Stimulated activated naive B cell treated with anti-CD40 and anti-IgM and Interleukin-4, amounts not matched to agents 10 μg/mL and 1 μg/mL and 100 μg/mL, for 72 hours (primary cell): ENCODE data around the gene XG.
A peak's percentile ranks its signal among the peaks of the same experiment; 100 is the strongest.
"Not testable (repeated sequence)": the region's sequence is repeated elsewhere in the genome, so short reads cannot be mapped to it uniquely, and the experiment has no call there.

ENCODE experiments used
- ATAC-seq, 2 donors: fragments of 150-1000 bp; cut with Tn5 transposase; replicated peaks; 2 replicates each; pipeline ENCODE4 v1.10.0; 2021; ENCODE audit warnings: moderate library complexity in 1 of 2
- DNase-seq: peaks from one replicate; pipeline ENCODE4 v3.0.0; 2021
- H3K27ac Mint-ChIP-seq: one replicate; pipeline ENCODE4 v1.8.0; 2022; ENCODE audit warnings: mild to moderate bottlenecking, mixed read lengths
- H3K27me3 Mint-ChIP-seq, 2 donors: one replicate each; pipeline ENCODE4 v1.8.0; 2022; ENCODE audit warnings: mixed read lengths in 2 of 2
- H3K36me3 Mint-ChIP-seq, 2 donors: one replicate each; pipeline ENCODE4 v1.8.0; 2022; ENCODE audit warnings: mixed read lengths in 2 of 2, mild to moderate bottlenecking in 1 of 2
- H3K4me1 Mint-ChIP-seq, 2 donors: one replicate each; pipeline ENCODE4 v1.8.0; 2022; ENCODE audit warnings: mixed read lengths in 2 of 2, mild to moderate bottlenecking in 1 of 2
- H3K4me3 Mint-ChIP-seq, 2 donors: one replicate each; pipeline ENCODE4 v1.8.0; 2022; ENCODE audit warnings: mild to moderate bottlenecking in 2 of 2, mixed read lengths in 2 of 2, moderate library complexity in 1 of 2
- H3K9me3 Mint-ChIP-seq, 2 donors: one replicate each; pipeline ENCODE4 v1.8.0; 2022; ENCODE audit warnings: mixed read lengths in 2 of 2, mild to moderate bottlenecking in 1 of 2

Gene XG, protein sequence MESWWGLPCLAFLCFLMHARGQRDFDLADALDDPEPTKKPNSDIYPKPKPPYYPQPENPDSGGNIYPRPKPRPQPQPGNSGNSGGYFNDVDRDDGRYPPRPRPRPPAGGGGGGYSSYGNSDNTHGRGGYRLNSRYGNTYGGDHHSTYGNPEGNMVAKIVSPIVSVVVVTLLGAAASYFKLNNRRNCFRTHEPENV

DNA sequence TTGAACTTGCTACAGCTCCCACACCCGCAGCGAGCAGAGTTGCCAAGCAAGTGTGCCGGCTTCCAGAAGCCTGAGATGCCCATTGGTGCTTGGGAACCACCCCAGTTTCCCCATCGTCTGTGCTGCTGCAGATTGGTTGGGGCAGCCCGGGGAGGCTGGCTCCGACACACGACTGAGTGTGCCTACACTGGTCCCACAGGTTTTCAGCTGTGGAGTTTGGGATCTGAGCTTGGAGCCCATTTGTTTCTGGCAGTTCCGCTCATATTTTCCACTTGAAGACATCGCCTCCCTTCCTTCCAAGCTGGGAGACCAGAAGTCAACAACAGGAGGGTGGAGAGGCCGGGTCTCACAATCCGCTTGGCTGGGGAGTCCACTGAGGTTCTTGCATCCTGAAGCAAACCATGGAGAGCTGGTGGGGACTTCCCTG is at the start of gene XG:
TSS of gene XG (plus strand) at position 167 of the 427 bp plus-strand sequence. CDS start at position 402, 235 bp downstream.
- H3K27ac Mint-ChIP-seq, H3K4me1 Mint-ChIP-seq, DNase-seq: not testable (repeated sequence)

DNA sequence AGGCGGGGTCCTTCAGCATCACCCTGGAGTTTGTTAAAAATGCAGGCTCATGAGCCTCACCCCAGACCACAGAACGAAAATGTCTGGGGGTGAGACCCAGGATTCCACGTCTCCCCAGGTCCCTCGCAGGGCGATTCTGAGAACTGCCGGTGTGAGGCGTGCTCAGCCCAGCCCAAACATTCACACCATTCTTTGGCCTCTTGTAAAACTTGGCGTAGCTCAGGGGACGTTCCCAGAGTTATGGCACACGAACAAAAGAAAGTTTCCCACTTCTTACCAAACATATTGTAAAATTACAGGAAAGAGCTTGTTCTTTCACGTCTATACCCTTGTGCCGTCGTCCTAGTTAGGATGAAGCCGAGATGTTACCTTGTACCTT is 47.9 kb upstream of the XG start:
- no peak overlapping the region for H3K4me3 Mint-ChIP-seq
- no peak overlapping the region for H3K27ac Mint-ChIP-seq
- peaks cover 7% of the 10 kb centered on the region in 2 donors for H3K9me3 Mint-ChIP-seq
- H3K27me3 Mint-ChIP-seq, result no peaks in the 10 kb centered on the region
- peaks cover 50 to 80% of the 10 kb centered on the region in 2 donors for H3K4me1 Mint-ChIP-seq
- peaks cover 10 to 19% of the 10 kb centered on the region in 2 donors for H3K36me3 Mint-ChIP-seq
- DNase-seq (no peak), ATAC-seq (no peak)

More for the DNA sequence above, at the start of gene XG:
- ATAC-seq, H3K9me3 Mint-ChIP-seq, H3K27me3 Mint-ChIP-seq, H3K36me3 Mint-ChIP-seq, H3K4me3 Mint-ChIP-seq: not testable (repeated sequence)

DNA sequence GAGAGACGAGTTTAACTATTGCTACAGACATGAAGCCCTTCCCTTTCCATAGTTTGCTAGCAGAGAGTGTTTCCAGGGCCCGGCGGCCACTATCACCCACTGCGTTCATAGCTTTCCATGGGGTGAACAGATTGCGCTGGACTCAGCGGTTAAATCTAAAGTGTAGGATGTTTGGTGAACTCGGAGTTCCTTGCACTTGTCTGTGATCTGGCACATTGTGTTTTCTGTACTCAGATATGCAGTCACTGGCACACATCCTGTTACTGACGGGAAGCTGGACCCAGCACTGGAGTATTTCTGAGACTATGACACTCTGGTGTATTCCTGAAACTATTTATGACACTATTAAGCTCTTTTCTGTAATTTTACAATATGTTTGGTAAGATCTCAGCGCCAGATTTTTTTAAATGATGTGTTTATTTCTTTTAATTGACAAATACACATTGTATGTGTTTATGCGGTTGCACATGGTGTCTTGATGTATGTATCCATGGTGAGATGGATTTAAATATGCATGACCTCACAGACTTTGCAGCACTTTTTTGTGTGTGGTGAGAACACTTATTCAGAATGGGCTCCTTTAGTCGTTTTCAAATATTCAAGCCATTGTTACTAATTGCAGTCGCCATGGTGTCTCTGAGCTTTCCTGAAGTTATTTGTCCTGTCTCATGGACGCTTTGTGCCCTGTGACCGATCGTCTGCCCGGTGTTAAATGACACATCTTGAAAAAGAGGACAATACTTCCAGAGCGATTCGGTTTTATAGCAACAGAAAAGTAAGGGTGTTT is 46.6 kb upstream of the XG start:
- peaks cover 4 to 12% of the 10 kb centered on the region in 2 donors for H3K36me3 Mint-ChIP-seq
- H3K4me3 Mint-ChIP-seq, result no peak overlapping the region
- H3K27ac Mint-ChIP-seq, result no peak overlapping the region
- no peak for DNase-seq
- ATAC-seq, result no peak
- H3K4me1 Mint-ChIP-seq, result peaks cover 54 to 80% of the 10 kb centered on the region in 2 donors
- H3K27me3 Mint-ChIP-seq, result no peaks in the 10 kb centered on the region
- peaks cover 6% of the 10 kb centered on the region in 2 donors for H3K9me3 Mint-ChIP-seq

DNA sequence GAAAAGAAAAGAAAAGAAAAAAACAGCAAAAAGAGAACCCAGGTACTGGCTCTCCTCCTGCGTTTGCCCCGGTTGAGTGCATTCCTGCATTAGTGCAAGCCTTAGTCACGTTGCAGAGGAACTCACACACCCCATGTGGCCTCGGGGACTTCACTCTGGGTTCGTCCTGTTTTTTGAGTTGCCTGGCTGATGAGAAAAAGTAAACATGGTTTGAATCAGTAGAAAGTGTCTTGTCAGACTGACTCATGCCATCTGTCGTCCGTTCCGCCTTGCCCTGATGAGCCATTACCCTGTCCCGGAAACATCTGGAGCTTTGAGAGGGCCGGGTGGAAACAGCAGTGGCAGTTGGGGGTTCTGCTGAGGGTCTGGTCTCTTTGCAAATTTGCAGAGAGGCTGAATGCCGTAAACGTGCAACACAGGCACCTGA is 44.5 kb upstream of the XG start:
- Mint-ChIP-seq H3K4me1 (peaks cover 37 to 66% of the 10 kb centered on the region in 2 donors), H3K9me3 (no peaks in the 10 kb centered on the region), H3K27ac (peak overlapping the region; percentile 91), H3K4me3 (peak overlapping the region; percentile 47 to 68), H3K27me3 (no peaks in the 10 kb centered on the region), H3K36me3 (peaks cover 0 to 4% of the 10 kb centered on the region in 2 donors)
- ATAC-seq, result peak; percentile 89 to 93
- peak; percentile 75 for DNase-seq

DNA sequence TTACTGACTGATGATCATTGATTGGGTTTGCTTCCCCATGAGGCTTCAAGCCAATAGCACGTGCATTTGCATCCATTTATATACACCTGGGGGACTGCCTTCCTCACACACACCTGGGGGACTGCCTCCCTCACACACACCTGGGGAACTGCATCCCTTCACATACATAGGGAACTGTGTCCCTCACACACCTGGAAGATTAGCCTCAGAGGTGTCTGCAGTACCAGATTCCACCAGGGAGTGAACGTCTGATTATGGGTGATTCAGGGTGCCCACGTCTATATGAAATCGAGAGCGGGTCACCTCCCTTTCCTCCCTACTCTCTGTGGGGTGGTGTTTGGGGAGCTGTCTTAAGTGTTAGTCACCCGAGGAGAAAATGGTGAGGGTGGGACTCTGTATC is 43.8 kb upstream of the XG start:
- Mint-ChIP-seq H3K4me1 (peaks cover 37 to 59% of the 10 kb centered on the region in 2 donors), H3K36me3 (peaks cover 0 to 4% of the 10 kb centered on the region in 2 donors), H3K9me3 (no peaks in the 10 kb centered on the region), H3K27me3 (no peaks in the 10 kb centered on the region), H3K4me3 (peak overlapping the region in 1 of 2 donors; percentile 47), H3K27ac (peak overlapping the region; percentile 91)
- DNase-seq (no peak), ATAC-seq (no peak)

DNA sequence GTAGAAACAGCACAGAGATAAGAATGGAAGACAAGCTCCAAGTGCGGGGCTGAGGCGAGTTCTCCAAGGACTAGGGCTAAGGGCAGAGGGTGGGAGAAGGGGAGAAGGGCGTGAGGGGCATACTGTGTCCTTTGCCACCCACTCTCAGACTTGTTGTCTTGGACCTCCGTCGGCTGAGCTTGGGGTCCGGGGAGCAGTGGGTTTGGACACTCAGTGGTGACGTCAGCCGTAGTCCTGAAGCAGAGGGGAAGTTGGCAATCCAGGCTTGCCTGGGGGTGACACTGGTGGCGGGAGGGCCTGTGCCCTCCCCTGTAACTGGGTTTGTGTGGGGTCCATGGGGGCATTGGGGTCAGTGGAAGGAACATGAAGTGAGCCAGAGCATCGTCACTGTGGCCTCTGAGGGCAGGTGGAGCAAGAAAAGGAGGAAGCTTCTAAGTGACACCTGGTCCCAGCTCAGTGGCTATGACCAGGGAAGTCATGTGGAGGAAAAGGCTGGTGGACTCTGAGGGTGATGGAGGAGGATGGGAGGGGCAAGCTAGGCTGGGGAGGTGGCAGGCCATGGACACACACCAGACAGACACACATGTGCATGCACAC is 43.1 kb upstream of the XG start:
- H3K36me3 Mint-ChIP-seq, result peaks cover 0 to 4% of the 10 kb centered on the region in 2 donors
- H3K27ac Mint-ChIP-seq, result peak overlapping the region; percentile 91
- peak overlapping the region; percentile 23 to 47 for H3K4me3 Mint-ChIP-seq
- H3K9me3 Mint-ChIP-seq, result no peaks in the 10 kb centered on the region
- peaks cover 38 to 59% of the 10 kb centered on the region in 2 donors for H3K4me1 Mint-ChIP-seq
- ATAC-seq (peak; percentile 30 to 31), DNase-seq (no peak)
- H3K27me3 Mint-ChIP-seq, result no peaks in the 10 kb centered on the region

DNA sequence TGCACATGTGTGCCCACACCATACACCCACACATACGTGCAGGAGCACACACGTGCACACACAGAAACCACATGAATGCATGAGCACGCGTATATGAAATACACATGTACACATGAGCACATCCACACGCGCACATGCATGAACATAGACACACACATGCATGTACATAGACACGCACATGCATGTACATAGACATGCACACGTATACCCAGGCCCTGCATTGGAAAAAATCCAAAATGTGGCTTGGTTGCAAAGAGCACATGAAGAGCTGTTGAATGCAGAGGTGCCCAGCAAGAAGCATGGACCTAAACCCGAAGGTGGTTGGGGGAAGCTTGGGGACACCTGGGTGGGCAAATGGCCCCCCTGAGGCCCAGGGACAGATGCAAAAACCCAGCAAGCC is 42.3 kb upstream of the XG start:
- peaks cover 0 to 4% of the 10 kb centered on the region in 2 donors for H3K36me3 Mint-ChIP-seq
- H3K27ac Mint-ChIP-seq, result no peak overlapping the region
- H3K9me3 Mint-ChIP-seq, result no peaks in the 10 kb centered on the region
- H3K27me3 Mint-ChIP-seq, result no peaks in the 10 kb centered on the region
- ATAC-seq, result no peak
- H3K4me1 Mint-ChIP-seq, result peaks cover 39 to 60% of the 10 kb centered on the region in 2 donors
- H3K4me3 Mint-ChIP-seq, result peak overlapping the region; percentile 33 to 71
- no peak for DNase-seq

DNA sequence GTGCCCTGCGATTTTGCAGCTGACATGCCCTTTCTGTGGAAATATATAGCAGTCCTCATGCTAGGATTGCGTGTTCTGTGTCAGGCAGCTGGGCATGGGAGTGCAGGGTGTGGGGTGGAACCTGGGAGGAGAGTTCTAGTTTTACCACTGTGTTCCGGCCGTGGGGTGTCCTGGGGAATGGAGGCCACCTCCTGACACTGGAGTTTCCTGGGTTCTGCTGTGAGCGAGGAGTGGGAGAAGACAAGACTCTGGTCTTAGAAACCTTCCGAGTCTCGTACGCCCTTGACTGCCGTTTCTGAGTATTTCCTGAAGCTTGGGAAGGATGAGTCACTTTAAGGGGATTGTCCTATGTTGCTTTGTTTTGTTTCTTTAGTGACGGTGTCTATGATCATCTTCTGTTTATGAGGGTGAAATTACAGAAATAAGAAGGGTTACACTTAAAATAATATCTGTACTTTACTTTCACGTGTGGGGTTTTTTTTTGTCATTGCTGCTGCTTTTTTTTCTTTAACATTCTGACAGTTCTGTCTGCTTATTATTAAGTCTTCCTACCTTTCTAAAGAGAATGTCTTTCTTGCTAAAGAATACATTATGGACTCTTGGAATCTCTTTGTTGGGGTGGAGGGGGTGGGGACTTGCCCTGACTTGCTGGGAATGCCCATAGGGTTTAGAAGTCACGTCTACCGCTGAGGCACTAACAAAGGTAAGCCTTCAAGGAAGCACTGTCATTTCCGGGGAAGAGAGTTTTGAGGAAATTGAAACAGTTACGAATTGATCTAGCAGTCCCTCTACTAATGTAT is 41.6 kb upstream of the XG start:
- Mint-ChIP-seq H3K9me3 (no peaks in the 10 kb centered on the region), H3K4me3 (peak overlapping the region; percentile 52 to 71), H3K27me3 (no peaks in the 10 kb centered on the region), H3K4me1 (peaks cover 44 to 60% of the 10 kb centered on the region in 2 donors), H3K36me3 (peaks cover 4 to 8% of the 10 kb centered on the region in 2 donors), H3K27ac (peak overlapping the region; percentile 89)
- ATAC-seq (peak; percentile 36 to 48), DNase-seq (no peak)

DNA sequence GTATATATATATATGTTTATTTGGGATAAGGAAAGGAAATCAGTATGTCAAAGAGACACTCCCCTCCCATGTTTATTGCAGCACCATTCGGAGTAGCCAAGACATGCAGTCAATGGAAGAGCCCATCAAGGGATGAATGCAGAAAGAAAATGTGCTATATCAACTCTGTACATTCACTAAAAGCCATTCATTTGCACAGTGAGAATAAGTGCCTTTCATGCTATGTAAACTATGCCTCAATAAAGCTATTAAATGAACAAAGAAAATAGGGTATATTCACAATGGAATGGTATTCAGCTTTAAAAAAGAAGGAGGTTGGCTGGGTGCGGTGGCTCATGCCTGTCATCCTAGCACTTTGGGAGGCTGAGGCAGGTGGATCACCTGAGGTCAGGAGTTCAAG is 40.4 kb upstream of the XG start:
- H3K27me3 Mint-ChIP-seq, result no peaks in the 10 kb centered on the region
- no peak overlapping the region for H3K4me3 Mint-ChIP-seq
- no peaks in the 10 kb centered on the region for H3K9me3 Mint-ChIP-seq
- no peak overlapping the region for H3K27ac Mint-ChIP-seq
- DNase-seq (no peak), ATAC-seq (no peak)
- H3K4me1 Mint-ChIP-seq, result peaks cover 46 to 62% of the 10 kb centered on the region in 2 donors
- peaks cover 8 to 18% of the 10 kb centered on the region in 2 donors for H3K36me3 Mint-ChIP-seq

DNA sequence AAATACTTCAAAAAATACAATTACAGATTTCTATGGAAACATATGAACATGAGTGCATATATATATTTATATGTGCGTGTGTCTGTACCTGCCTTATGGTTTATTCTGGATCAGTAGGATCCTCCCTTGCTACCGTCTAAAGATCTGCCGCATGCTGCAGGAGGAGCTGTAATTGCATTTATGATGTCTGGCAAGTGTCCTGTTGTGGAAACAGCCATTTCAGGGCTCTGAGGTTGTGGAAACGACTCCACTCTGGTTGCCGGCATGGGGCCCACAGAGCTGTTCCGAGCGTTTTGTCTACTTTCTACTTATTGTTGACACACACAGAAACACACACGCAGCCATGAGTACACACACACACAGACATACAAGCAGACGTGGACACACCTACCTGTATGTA is 39.4 kb upstream of the XG start:
- H3K27me3 Mint-ChIP-seq, result no peaks in the 10 kb centered on the region
- peaks cover 13 to 24% of the 10 kb centered on the region in 2 donors for H3K36me3 Mint-ChIP-seq
- H3K4me3 Mint-ChIP-seq, result no peak overlapping the region
- no peak for DNase-seq
- no peak overlapping the region for H3K27ac Mint-ChIP-seq
- peaks cover 39 to 59% of the 10 kb centered on the region in 2 donors for H3K4me1 Mint-ChIP-seq
- no peaks in the 10 kb centered on the region for H3K9me3 Mint-ChIP-seq
- no peak for ATAC-seq

DNA sequence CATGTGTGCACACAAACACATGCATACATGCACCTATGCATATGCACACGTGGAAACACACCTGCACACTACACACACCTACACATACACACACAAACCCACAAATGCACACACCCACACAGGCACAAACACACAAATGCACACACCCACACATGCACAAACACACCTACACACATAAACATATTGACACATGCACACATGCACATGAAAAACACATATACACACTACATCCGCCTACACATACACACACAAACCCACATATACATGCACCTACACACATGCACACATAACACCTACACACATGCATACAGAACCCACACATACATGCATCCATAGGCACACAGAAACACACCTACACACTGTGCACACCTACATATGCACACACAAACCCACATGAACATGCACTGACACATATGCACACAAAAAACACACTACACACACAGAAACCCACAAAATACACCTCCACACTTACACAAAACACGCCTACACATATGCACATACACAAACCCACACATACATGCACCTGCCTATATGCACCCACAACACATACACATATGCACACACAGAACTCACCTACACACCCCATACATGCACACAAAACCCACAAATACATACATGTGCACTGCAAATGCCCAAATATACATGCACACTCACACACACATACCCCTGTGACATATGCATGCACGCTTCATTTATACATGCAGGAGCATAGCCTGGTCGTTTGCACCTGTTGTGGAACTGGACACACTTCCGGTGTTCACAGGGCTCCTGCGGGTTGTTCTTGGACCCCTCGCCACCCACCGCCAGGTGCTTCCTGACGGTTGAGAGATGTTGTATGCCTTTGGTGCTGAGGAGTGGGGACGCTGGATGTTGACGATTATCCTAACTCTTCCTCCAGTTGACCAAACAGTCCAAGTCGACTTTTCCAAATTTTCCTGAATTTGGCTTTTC is 38.7 kb upstream of the XG start:
- peaks cover 19 to 27% of the 10 kb centered on the region in 2 donors for H3K36me3 Mint-ChIP-seq
- H3K27me3 Mint-ChIP-seq, result no peaks in the 10 kb centered on the region
- no peaks in the 10 kb centered on the region for H3K9me3 Mint-ChIP-seq
- ATAC-seq (no peak), DNase-seq (no peak)
- no peak overlapping the region for H3K27ac Mint-ChIP-seq
- H3K4me3 Mint-ChIP-seq, result no peak overlapping the region
- peaks cover 31 to 51% of the 10 kb centered on the region in 2 donors for H3K4me1 Mint-ChIP-seq

DNA sequence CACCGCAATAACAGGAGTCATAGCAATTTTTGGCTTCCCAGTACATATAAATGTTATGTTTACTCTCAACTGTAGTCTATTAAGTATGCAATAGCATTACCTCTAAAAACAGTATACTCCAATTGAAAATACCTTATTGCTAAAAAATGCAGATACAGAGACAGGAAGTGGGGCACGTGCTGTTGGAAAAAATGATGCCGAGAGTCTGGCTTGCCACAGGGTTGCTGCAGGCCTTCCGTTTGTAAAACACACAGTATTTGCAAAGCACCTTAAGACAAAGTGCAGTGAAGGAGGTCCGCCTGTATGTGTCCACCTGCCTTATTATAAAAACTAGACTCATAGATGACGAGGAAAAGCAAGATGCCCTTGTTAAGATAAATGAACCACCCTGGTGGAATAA is 37.3 kb upstream of the XG start:
- no peaks in the 10 kb centered on the region for H3K9me3 Mint-ChIP-seq
- no peak for ATAC-seq
- no peaks in the 10 kb centered on the region for H3K27me3 Mint-ChIP-seq
- H3K4me1 Mint-ChIP-seq, result peaks cover 18 to 38% of the 10 kb centered on the region in 2 donors
- peaks cover 31 to 41% of the 10 kb centered on the region in 2 donors for H3K36me3 Mint-ChIP-seq
- H3K4me3 Mint-ChIP-seq, result no peak overlapping the region
- no peak for DNase-seq
- H3K27ac Mint-ChIP-seq, result no peak overlapping the region

DNA sequence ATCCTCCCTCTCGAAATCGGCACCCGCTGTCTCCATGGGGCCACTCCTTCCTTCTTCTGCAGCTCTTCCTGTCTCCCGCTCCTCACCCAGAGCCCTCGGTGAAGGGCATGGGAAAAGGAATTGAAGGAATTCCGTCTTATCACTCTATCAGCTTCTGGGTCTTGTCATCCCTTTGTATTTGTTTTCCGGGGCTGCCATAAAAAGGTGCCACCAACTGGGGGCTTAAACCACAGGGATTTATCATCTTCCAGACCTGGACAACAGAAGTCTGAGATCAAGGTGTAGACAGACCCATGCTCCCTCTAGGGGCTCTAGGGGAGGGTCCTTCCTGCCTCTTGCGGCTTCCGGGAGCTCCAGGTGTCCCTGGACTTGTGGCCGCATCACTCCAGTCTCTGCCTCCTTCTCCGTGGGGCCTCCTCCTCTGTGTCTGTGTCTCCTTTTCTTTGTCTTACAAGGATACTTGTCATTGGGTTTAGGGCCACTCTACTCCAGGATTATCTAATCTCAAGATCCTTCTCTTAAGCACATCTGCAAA is 36.7 kb upstream of the XG start:
- Mint-ChIP-seq H3K9me3 (no peaks in the 10 kb centered on the region), H3K4me3 (no peak overlapping the region), H3K36me3 (peaks cover 37 to 47% of the 10 kb centered on the region in 2 donors), H3K4me1 (peaks cover 14 to 32% of the 10 kb centered on the region in 2 donors), H3K27me3 (no peaks in the 10 kb centered on the region), H3K27ac (no peak overlapping the region)
- DNase-seq (no peak), ATAC-seq (no peak)
